Mucosa of stomach (tissue), 1 donor: ENCODE data around the gene NIPAL4.
"Not testable (repeated sequence)": the region's sequence is repeated elsewhere in the genome, so short reads cannot be mapped to it uniquely, and the experiment has no call there.

Source experiments
- H3K27me3 ChIP-seq: one replicate; pipeline ENCODE4 v1.7.0; 2013; ENCODE audit warnings: mild to moderate bottlenecking, low read length; ENCODE audit not compliant: control insufficient read depth, insufficient read depth
- H3K36me3 ChIP-seq: one replicate; pipeline ENCODE4 v1.7.0; 2013; ENCODE audit warnings: low read length; ENCODE audit not compliant: control insufficient read depth, insufficient read depth
- H3K4me1 ChIP-seq: one replicate; pipeline ENCODE4 v1.7.0; 2013; ENCODE audit warnings: mild to moderate bottlenecking, low read length; ENCODE audit not compliant: control insufficient read depth, insufficient read depth
- H3K4me3 ChIP-seq: one replicate; pipeline ENCODE4 v1.7.0; 2013; ENCODE audit warnings: low read length
- H3K9ac ChIP-seq: one replicate; pipeline ENCODE4 v1.7.0; 2013; ENCODE audit warnings: mild to moderate bottlenecking, low read length, moderate library complexity
- H3K9me3 ChIP-seq: one replicate; pipeline ENCODE4 v1.7.0; 2013; ENCODE audit warnings: mild to moderate bottlenecking, low read length, moderate library complexity; ENCODE audit not compliant: control insufficient read depth
- donor health status: Pancreatic carcinoma.

Gene NIPAL4

DNA sequence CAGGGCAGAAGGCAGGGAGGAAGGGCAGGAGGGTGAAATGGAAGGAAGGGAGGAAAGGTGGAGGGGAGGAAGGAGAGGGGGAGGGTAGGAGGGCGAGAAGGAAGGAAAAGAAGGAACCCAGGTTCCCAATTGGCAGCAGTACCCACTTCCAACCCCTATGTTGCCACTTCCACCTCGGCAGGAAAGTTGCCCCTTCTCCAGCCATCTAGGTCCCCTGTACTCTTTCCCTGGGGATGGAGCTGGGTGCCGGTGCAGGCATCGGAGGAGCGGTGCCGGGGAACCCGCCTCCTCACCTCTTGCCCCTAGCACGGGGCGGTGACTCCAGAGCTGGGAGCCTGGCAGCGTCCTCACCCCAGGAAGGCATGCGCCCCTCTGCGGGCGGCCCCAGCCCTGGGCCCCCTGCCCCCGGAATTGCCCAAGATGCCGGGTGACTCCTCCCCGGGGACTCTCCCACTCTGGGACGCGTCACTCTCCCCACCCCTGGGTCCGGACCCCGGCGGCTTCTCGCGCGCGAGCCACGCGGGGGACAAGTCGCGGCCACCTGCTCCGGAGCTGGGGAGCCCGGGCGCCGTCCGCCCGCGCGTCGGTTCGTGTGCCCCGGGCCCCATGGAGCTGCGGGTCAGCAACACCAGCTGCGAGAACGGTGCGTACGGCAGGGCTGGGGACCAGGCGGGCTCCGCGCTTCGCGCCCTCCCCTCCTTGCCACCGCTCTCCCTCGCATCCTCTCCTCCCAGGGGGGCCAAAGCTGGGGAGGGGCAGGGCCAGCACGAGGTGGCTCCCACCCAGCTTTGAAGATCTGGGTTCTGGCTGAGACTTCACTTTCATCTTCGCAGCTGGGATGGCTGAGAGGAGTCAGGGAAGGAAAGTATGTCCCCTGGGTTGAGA is at the start of gene NIPAL4:
NIPAL4 (plus strand) TSS at position 499 of the 885 bp plus-strand sequence; CDS start at position 607, 108 bp downstream.
- no peaks in the 10 kb centered on the region for H3K9me3 ChIP-seq
- H3K4me3 ChIP-seq = no peak within 1 kb of the TSS
- peaks cover 19% of the 10 kb centered on the region for H3K27me3 ChIP-seq
- no peaks in the 10 kb centered on the region for H3K4me1 ChIP-seq
- no peaks in the 10 kb centered on the region for H3K36me3 ChIP-seq
- peak within 1 kb of the TSS; percentile 29 for H3K9ac ChIP-seq

DNA sequence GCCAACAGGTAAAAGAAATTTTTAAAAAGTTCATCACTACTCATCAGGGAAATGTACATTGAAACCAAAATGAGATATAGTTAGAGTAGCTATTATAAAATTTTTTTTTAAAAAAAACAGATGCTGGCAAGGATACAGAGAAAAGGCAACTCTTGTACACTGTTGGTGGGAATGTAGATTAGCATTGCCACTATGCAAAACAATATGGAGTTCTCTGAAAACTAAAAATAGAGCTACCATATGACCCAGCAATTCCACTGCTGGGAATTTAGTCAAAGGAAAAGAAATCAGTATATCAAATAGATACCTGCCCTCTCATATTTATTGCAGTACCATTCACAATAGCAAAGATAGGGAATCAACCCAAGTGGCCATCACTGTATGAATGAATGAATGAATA is 44.2 kb upstream of the NIPAL4 start:
- no peaks in the 10 kb centered on the region for H3K9me3 ChIP-seq
- no peaks in the 10 kb centered on the region for H3K27me3 ChIP-seq
- H3K4me1 ChIP-seq = no peaks in the 10 kb centered on the region
- H3K9ac ChIP-seq = no peak overlapping the region
- no peaks in the 10 kb centered on the region for H3K36me3 ChIP-seq
- no peak overlapping the region for H3K4me3 ChIP-seq

GRCh38 chr5:157419521-157419920 is 40.5 kb upstream of the NIPAL4 start:
- H3K36me3 ChIP-seq, H3K4me3 ChIP-seq, H3K9ac ChIP-seq, H3K9me3 ChIP-seq, H3K27me3 ChIP-seq, H3K4me1 ChIP-seq: not testable (repeated sequence)

GRCh38 chr5:157429920-157430319 is 30.1 kb upstream of the NIPAL4 start:
- not testable (repeated sequence) for H3K9me3 ChIP-seq, H3K4me3 ChIP-seq, H3K4me1 ChIP-seq, H3K36me3 ChIP-seq, H3K9ac ChIP-seq, H3K27me3 ChIP-seq

- no peak overlapping the region for H3K9ac ChIP-seq
- H3K4me1 ChIP-seq = no peaks in the 10 kb centered on the region
Observed at GRCh38 chr5:157431544-157432200, 28.3 kb upstream of the NIPAL4 start.

GRCh38 chr5:157434096-157434495 is 25.9 kb upstream of the NIPAL4 start:
- Histone ChIP-seq H3K9me3 (no peaks in the 10 kb centered on the region), H3K4me1 (no peaks in the 10 kb centered on the region), H3K9ac (no peak overlapping the region), H3K36me3 (no peaks in the 10 kb centered on the region), H3K4me3 (no peak overlapping the region), H3K27me3 (no peaks in the 10 kb centered on the region)

More at GRCh38 chr5:157431544-157432200, 28.3 kb upstream of the NIPAL4 start:
- Histone ChIP-seq H3K9me3 (no peaks in the 10 kb centered on the region), H3K27me3 (no peaks in the 10 kb centered on the region), H3K36me3 (no peaks in the 10 kb centered on the region), H3K4me3 (no peak overlapping the region)

DNA sequence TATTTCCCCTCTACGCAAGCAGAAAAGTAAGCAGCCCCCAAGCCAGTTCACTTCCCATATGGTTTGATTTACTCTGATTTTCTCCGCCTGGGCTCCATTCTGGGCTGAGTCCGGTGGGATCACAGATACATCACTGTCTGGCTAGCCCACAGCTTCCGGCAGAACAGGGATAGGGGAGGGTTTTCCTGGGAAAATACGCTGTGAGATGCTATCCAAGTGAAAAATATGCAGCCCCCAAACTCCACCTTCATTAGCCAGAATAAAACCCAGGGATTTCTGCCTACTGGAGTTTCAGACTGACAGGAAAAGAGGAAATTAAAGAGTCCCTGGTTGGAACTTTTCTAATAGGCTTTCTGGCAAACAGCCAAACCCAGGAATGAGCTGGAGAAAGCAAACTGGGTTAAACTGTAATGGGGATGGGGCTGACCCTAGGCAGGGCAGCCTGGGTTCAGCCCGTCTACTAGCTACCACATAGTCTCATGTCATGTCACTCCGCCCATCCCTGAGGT is 16.9 kb upstream of the NIPAL4 start:
- Histone ChIP-seq H3K36me3 (no peaks in the 10 kb centered on the region), H3K4me1 (no peaks in the 10 kb centered on the region), H3K9me3 (no peaks in the 10 kb centered on the region), H3K27me3 (no peaks in the 10 kb centered on the region), H3K9ac (no peak overlapping the region), H3K4me3 (no peak overlapping the region)

- Histone ChIP-seq H3K9ac (no peak overlapping the region), H3K27me3 (no peaks in the 10 kb centered on the region), H3K4me1 (peaks cover 5% of the 10 kb centered on the region), H3K36me3 (no peaks in the 10 kb centered on the region), H3K9me3 (no peaks in the 10 kb centered on the region), H3K4me3 (no peak overlapping the region)
Observed at GRCh38 chr5:157444224-157444623, 15.8 kb upstream of the NIPAL4 start.

DNA sequence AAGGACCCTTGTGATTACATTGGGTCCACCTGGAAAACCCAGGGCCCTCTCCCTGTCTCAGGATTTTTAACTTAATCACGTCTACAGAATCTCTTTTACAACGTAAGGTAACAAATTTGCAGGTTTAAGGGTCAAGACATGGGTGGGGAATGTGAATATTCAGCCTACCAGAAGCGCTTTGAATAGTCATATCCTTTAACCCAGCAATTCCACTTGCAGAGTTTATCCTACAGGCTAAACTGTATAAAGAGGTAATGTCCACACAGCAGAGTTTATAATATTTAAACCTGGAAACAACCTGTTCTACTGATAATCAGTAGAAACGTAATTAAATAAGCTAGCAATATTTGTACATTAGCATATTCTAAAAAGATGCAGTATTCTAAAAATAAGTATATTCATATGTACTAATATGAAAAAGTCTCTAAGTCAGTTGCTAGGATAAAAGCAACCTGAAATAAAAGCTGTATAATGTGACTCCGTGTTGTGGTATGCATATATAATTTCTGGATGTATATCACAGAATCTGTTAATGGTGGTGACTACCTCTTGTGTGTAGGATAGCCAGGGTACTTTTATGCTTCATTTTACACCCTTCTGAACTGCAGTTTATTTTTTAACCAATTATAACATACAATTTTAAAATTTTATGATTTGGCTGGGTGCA is 14.1 kb upstream of the NIPAL4 start:
- Histone ChIP-seq H3K9ac (no peak overlapping the region), H3K9me3 (no peaks in the 10 kb centered on the region), H3K36me3 (no peaks in the 10 kb centered on the region), H3K4me3 (no peak overlapping the region), H3K27me3 (no peaks in the 10 kb centered on the region), H3K4me1 (peaks cover 5% of the 10 kb centered on the region)

DNA sequence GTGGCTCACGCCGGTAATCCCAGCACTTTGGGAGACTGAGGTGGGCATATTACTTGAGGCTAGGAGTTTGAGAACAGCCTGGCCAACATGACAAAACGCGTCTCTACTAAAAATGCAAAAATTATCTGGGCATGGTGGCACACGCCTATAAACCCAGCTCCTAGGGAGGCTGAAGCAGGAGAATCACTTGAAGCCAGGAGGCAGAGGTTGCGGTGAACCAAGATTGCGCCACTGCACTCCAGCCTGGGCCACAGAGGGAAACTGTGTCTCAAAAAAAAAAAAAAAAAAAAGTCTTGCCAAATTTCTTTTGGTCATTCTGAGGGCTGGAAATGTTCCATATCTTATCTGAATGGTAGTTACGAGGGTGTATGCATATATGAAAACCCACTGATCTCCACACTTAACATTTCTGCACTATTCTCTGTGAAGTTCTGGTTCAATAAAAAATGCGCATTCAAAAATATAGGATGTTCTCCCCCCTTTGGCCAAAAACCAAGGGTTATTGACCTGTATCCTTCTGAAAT is 13.5 kb upstream of the NIPAL4 start:
- Histone ChIP-seq H3K4me1 (peaks cover 5% of the 10 kb centered on the region), H3K4me3 (no peak overlapping the region), H3K9ac (no peak overlapping the region), H3K9me3 (no peaks in the 10 kb centered on the region), H3K27me3 (no peaks in the 10 kb centered on the region), H3K36me3 (no peaks in the 10 kb centered on the region)

DNA sequence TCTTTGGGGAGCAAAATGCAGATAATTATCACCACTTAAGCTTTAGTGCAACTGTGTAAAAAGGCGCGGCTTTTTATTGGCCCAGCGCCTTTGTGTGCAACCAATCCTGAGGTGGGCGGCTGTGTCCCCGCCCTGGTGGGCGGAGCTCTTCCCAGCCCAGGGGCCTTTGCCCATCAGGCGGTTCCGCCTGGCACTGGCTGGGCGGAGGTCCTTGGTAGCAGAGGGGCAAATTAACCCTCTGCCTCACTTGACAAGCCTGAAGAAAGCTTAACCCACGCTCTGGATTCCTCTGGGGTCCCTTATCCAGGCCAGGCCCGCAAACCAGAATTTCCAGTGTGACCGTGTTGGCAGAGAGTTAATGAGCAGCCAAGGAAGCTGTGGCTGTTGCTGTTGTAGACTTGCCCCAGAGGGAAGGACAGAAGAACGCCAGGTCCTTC is 12.8 kb upstream of the NIPAL4 start:
- Histone ChIP-seq H3K36me3 (no peaks in the 10 kb centered on the region), H3K4me1 (peaks cover 5% of the 10 kb centered on the region), H3K9me3 (no peaks in the 10 kb centered on the region), H3K4me3 (no peak overlapping the region), H3K27me3 (no peaks in the 10 kb centered on the region), H3K9ac (peak overlapping the region; percentile 13)
